H1 (cell line): ENCODE measurements around the gene ZBTB43. TPM values are rescaled to one million over a fixed set of nuclear protein-coding genes. Genes with fewer than 3 reads are reported as not detected.

Experiments used
- CTCF ChIA-PET: fragments of 300-600 bp; sonication (Branson Sonifier 250); formaldehyde crosslinking; loops from one replicate; lab custom pipeline; 2021; ENCODE audit not compliant: partially characterized antibody; lab: Charles Lee
- POLR2A ChIA-PET: fragments of 300-600 bp; sonication (Branson Sonifier 250); formaldehyde crosslinking; loops from one replicate; lab custom pipeline; 2021; ENCODE audit warnings: inconsistent platforms; ENCODE audit not compliant: partially characterized antibody; lab: Charles Lee
- DNase-seq, 2 experiments: peaks; one replicate each; pipeline versions ENCODE4 v3.0.0 to v3.0.0-alpha.2; 2010 to 2022; ENCODE audit warnings: low spot score in 2 of 2, low read depth in 1 of 2, mixed read lengths in 1 of 2
- FAIRE-seq: peaks from 2 replicates; lab custom pipeline; 2011; peaks lifted over from hg19 to GRCh38; lab: Jason Lieb, UNC
- H2AFZ ChIP-seq: 2 replicates; pipeline ENCODE4 v1.8.1; 2012; ENCODE audit warnings: low read length, inconsistent platforms
- H2AK5ac ChIP-seq: 2 replicates; pipeline ENCODE4 v1.6.1; 2013; ENCODE audit warnings: low read depth, low read length
- H2BK120ac ChIP-seq: replicated peaks from 2 replicates; pipeline ENCODE3; 2013; ENCODE audit warnings: low read depth, low read length, inconsistent platforms
- H2BK12ac ChIP-seq: 2 replicates; pipeline ENCODE4 v1.6.1; 2013; ENCODE audit warnings: low read depth, low read length
- H2BK15ac ChIP-seq: 2 replicates; pipeline ENCODE4 v1.6.1; 2013; ENCODE audit warnings: low read length
- H2BK20ac ChIP-seq: 2 replicates; pipeline ENCODE4 v1.6.1; 2013; ENCODE audit warnings: low read length
- H2BK5ac ChIP-seq: 2 replicates; pipeline ENCODE4 v1.6.1; 2013; ENCODE audit warnings: low read depth, low read length
- H3K14ac ChIP-seq: 2 replicates; pipeline ENCODE4 v1.6.1; 2013; ENCODE audit warnings: inconsistent platforms; ENCODE audit not compliant: insufficient read length
- H3K18ac ChIP-seq: 2 replicates; pipeline ENCODE4 v1.6.1; 2013; ENCODE audit warnings: low read length; ENCODE audit errors: extremely low read depth
- H3K23ac ChIP-seq: 2 replicates; pipeline ENCODE4 v1.6.1; 2013; ENCODE audit warnings: inconsistent platforms; ENCODE audit not compliant: insufficient read length
- H3K23me2 ChIP-seq: 2 replicates; pipeline ENCODE4 v1.6.1; 2013; ENCODE audit warnings: low read depth, low read length
- H3K27ac ChIP-seq: 2 replicates; pipeline ENCODE4 v1.6.1; 2011; ENCODE audit warnings: low read depth, low read length, inconsistent platforms
- H3K27me3 ChIP-seq, 4 experiments: replicated peaks in 1 of 4; 1 replicate in 1 of 4; 2 replicates in 3 of 4; pipeline versions ENCODE4 v1.6.1 to v1.8.1; 2011 to 2013; ENCODE audit warnings: low read length in 3 of 4, mild to moderate bottlenecking in 3 of 4, inconsistent platforms in 2 of 4, mixed read lengths in 2 of 4, moderate library complexity in 1 of 4; ENCODE audit not compliant: control insufficient read depth in 3 of 4, insufficient read depth in 3 of 4; ENCODE audit errors: extremely low read depth in 1 of 4
- H3K36me3 ChIP-seq, 4 experiments: 2 replicates each; pipeline versions ENCODE4 v1.6.1 to v1.8.1; 2011 to 2013; ENCODE audit warnings: mild to moderate bottlenecking in 4 of 4, low read length in 3 of 4, moderate library complexity in 2 of 4, control low read depth in 1 of 4, inconsistent platforms in 1 of 4; ENCODE audit not compliant: insufficient read depth in 4 of 4, control insufficient read depth in 2 of 4
- H3K4ac ChIP-seq: replicated peaks from 2 replicates; pipeline ENCODE3; 2013; ENCODE audit warnings: low read length, low read depth, mixed read lengths, inconsistent platforms; ENCODE audit not compliant: insufficient read length
- H3K4me1 ChIP-seq, 4 experiments: replicated peaks in 1 of 4; 1 replicate in 1 of 4; 2 replicates in 3 of 4; pipeline versions ENCODE4 v1.6.1 to v1.8.1; 2011 to 2013; ENCODE audit warnings: low read length in 3 of 4, inconsistent platforms in 2 of 4, mixed read lengths in 1 of 4; ENCODE audit not compliant: insufficient read depth in 4 of 4, control insufficient read depth in 3 of 4
- H3K4me2 ChIP-seq, 2 experiments: 2 replicates each; pipeline versions ENCODE4 v1.6.1 to v1.8.1; 2011 to 2013; ENCODE audit warnings: low read depth in 2 of 2, low read length in 2 of 2, control low read depth in 1 of 2, inconsistent platforms in 1 of 2, mild to moderate bottlenecking in 1 of 2; ENCODE audit not compliant: insufficient read depth in 1 of 2
- H3K4me3 ChIP-seq, 4 experiments: fragments of 200-600, 300-600 bp in 1 of 4; sonication (generic), shearing (Covaris generic), sonication (Bioruptor Twin) in 1 of 4; 2 replicates each; pipeline versions ENCODE4 v1.5.1 to v1.8.1; 2011 to 2016; ENCODE audit warnings: low read length in 4 of 4, low read depth in 3 of 4, control low read depth in 2 of 4, inconsistent platforms in 2 of 4, mild to moderate bottlenecking in 2 of 4, mixed read lengths in 1 of 4, moderate library complexity in 1 of 4; ENCODE audit not compliant: insufficient read depth in 2 of 4; ENCODE audit errors: extremely low read depth in 1 of 4
- H3K56ac ChIP-seq: replicated peaks from 2 replicates; pipeline ENCODE3; 2013; ENCODE audit warnings: low read depth, mild to moderate bottlenecking, mixed read lengths, low read length, inconsistent platforms; ENCODE audit not compliant: insufficient read length
- H3K79me1 ChIP-seq: 2 replicates; pipeline ENCODE4 v1.6.1; 2013; ENCODE audit warnings: low read depth, low read length, control low read depth
- H3K79me2 ChIP-seq, 2 experiments: 2 replicates each; pipeline versions ENCODE4 v1.6.1 to v1.8.1; 2012 to 2013; ENCODE audit warnings: low read length in 2 of 2, mild to moderate bottlenecking in 2 of 2, inconsistent platforms in 1 of 2; ENCODE audit not compliant: insufficient read depth in 2 of 2, control insufficient read depth in 1 of 2
- H3K9ac ChIP-seq, 4 experiments: replicated peaks in 1 of 4; 1 replicate in 1 of 4; 2 replicates in 3 of 4; pipeline versions ENCODE4 v1.6.1 to v1.8.1; 2011 to 2013; ENCODE audit warnings: low read depth in 3 of 4, low read length in 3 of 4, control low read depth in 2 of 4, mild to moderate bottlenecking in 2 of 4, moderate library complexity in 2 of 4, inconsistent platforms in 1 of 4; ENCODE audit errors: extremely low read depth in 1 of 4
- H3K9me3 ChIP-seq, 2 experiments: 2 replicates each; pipeline versions ENCODE4 v1.6.1 to v1.8.1; 2012 to 2013; ENCODE audit warnings: mild to moderate bottlenecking in 2 of 2, moderate library complexity in 2 of 2, control low read depth in 1 of 2, inconsistent platforms in 1 of 2, low read depth in 1 of 2, low read length in 1 of 2, mixed read lengths in 1 of 2; ENCODE audit not compliant: insufficient read depth in 2 of 2
- H4K20me1 ChIP-seq, 2 experiments: replicated peaks in 1 of 2; 2 replicates each; pipeline versions ENCODE3 to v1.8.1; 2011 to 2013; ENCODE audit warnings: inconsistent platforms in 2 of 2, low read length in 2 of 2, mild to moderate bottlenecking in 1 of 2; ENCODE audit not compliant: insufficient read depth in 2 of 2, control insufficient read depth in 1 of 2
- H4K5ac ChIP-seq: 2 replicates; pipeline ENCODE4 v1.6.1; 2013; ENCODE audit warnings: low read length, low read depth, mixed read lengths, inconsistent platforms; ENCODE audit not compliant: insufficient read length
- H4K8ac ChIP-seq: 2 replicates; pipeline ENCODE4 v1.8.0; 2013; ENCODE audit warnings: mild to moderate bottlenecking, moderate library complexity, low read length, inconsistent platforms; ENCODE audit not compliant: insufficient read depth; ENCODE audit errors: extremely low read depth
- H4K91ac ChIP-seq: replicated peaks from 2 replicates; pipeline ENCODE3; 2013; ENCODE audit warnings: low read length, mixed read lengths, inconsistent platforms; ENCODE audit not compliant: insufficient read length
- HDAC2 ChIP-seq, 2 experiments: fragments of 300-600 bp in 1 of 2; sonication (generic) in 1 of 2; IDR thresholded peaks; 2 replicates each; pipeline ENCODE4 v1.6.1; 2011 to 2012; ENCODE audit warnings: low read depth in 2 of 2, low read length in 2 of 2, mild to moderate bottlenecking in 2 of 2, moderate library complexity in 2 of 2, borderline replicate concordance in 1 of 2, inconsistent platforms in 1 of 2
- KDM5A ChIP-seq: fragments of 200-600 bp; IDR thresholded peaks from 2 replicates; pipeline ENCODE4 v1.7.1; 2012; ENCODE audit warnings: mild to moderate bottlenecking, low read length, inconsistent platforms, mixed read lengths
- MAFK ChIP-seq: IDR thresholded peaks from 2 replicates; pipeline ENCODE4 v1.6.1; 2012; ENCODE audit warnings: low read depth, mild to moderate bottlenecking, improper control_type of control experiment, low read length
- NRF1 ChIP-seq: IDR thresholded peaks from 2 replicates; pipeline ENCODE4 v1.6.1; 2011; ENCODE audit warnings: mild to moderate bottlenecking, low read depth, low read length, improper control_type of control experiment
- PHF8 ChIP-seq: fragments of 200-600 bp; sonication (generic); conservative IDR thresholded peaks from 2 replicates; pipeline ENCODE4 v1.7.1; 2012; ENCODE audit warnings: low read depth, mild to moderate bottlenecking, inconsistent platforms, low read length, moderate library complexity
- RAD21 ChIP-seq, 2 experiments: IDR thresholded peaks in 1 of 2; conservative IDR thresholded peaks in 1 of 2; 2 replicates each; pipeline ENCODE4 v1.6.1; 2011; ENCODE audit warnings: low read depth in 2 of 2, low read length in 2 of 2, improper control_type of control experiment in 1 of 2, inconsistent platforms in 1 of 2, mild to moderate bottlenecking in 1 of 2, moderate library complexity in 1 of 2
- RFX5 ChIP-seq: IDR thresholded peaks from 2 replicates; pipeline ENCODE4 v1.6.1; 2011; ENCODE audit warnings: low read depth, low read length, improper control_type of control experiment, borderline replicate concordance
- RXRA ChIP-seq: IDR thresholded peaks from 2 replicates; pipeline ENCODE4 v1.6.1; 2011; ENCODE audit warnings: low read depth, mild to moderate bottlenecking, low read length, moderate library complexity; ENCODE audit not compliant: insufficient read depth
- SIN3A ChIP-seq, 2 experiments: IDR thresholded peaks in 1 of 2; conservative IDR thresholded peaks in 1 of 2; 2 replicates each; pipeline ENCODE4 v1.6.1; 2011 to 2012; ENCODE audit warnings: low read length in 2 of 2, improper control_type of control experiment in 1 of 2, low read depth in 1 of 2, mild to moderate bottlenecking in 1 of 2
- SIX5 ChIP-seq: IDR thresholded peaks from 2 replicates; pipeline ENCODE4 v1.6.1; 2011; ENCODE audit warnings: mild to moderate bottlenecking, low read depth, low read length
- TAF1 ChIP-seq: IDR thresholded peaks from 2 replicates; pipeline ENCODE4 v1.6.1; 2011; ENCODE audit warnings: mild to moderate bottlenecking, low read depth, low read length
- TBP ChIP-seq: IDR thresholded peaks from 2 replicates; pipeline ENCODE4 v1.6.1; 2011; ENCODE audit warnings: low read depth, low read length, improper control_type of control experiment
- ZNF274 ChIP-seq: IDR thresholded peaks from 2 replicates; pipeline ENCODE4 v1.7.0; 2012; ENCODE audit warnings: low read length, borderline replicate concordance; ENCODE audit errors: extremely low read depth
- WGBS, 2 experiments: shearing (Covaris generic) in 1 of 2; methylation state at CpG; one replicate each; pipeline versions ENCODE4 v1.1.6 to v1.1.7; 2013 to 2015; ENCODE audit warnings: low lambda C conversion rate in 2 of 2, mixed read lengths in 2 of 2, inconsistent platforms in 1 of 2, low coverage in 1 of 2, missing lambda C conversion rate in 1 of 2; ENCODE audit not compliant: insufficient replicate concordance in 2 of 2, insufficient coverage in 1 of 2, insufficient read length in 1 of 2; ENCODE audit errors: extremely low coverage in 1 of 2, missing lambda C conversion rate in 1 of 2; 5-methylcytosine and 5-hydroxymethylcytosine counted together
- polyA plus RNA-seq, 7 experiments: library from polyadenylated mRNA; depleted of rRNA in 3 of 7; stranded (reverse) in 5 of 7; unstranded in 2 of 7; fragments of >200 nt in 5 of 7; fragments of 200-250 nt in 2 of 7; gene quantifications; 1 replicate in 5 of 7; 2 replicates in 1 of 7; 4 replicates in 1 of 7; pipeline versions ENCODE4 v1.2.1 to v1.2.3, GENCODE V29; 2011 to 2013; ENCODE audit warnings: missing spikeins in 2 of 7, mixed read lengths in 2 of 7
- total RNA-seq: library from RNA; stranded (reverse); fragmentation: NEBNext Ultra II Directional; extraction: Animal tissue kit (Norgen Biotek cat#: 25700); gene quantifications from 2 replicates; pipeline ENCODE4 v1.2.1, GENCODE V29; 2021

Gene ZBTB43
- total and polyA plus RNA-seq, 2 of the 8 experiments (the other 6 are each of a cell fraction or from before 2014, with no cell fraction given) = 4.1 to 16.7 TPM

- Histone ChIP-seq H3K79me2 (no peaks in the 10 kb centered on the region), H3K23me2 (no peaks in the 10 kb centered on the region), H3K9ac (no peak overlapping the region), H2AK5ac (no peak overlapping the region), H2BK120ac (no peak overlapping the region), H4K91ac (no peak overlapping the region), H3K4me2 (no peak overlapping the region), H2BK15ac (no peak overlapping the region), H2BK12ac (no peak overlapping the region), H3K36me3 (no peaks in the 10 kb centered on the region), H4K5ac (no peak overlapping the region), H2BK5ac (no peak overlapping the region), H3K14ac (no peak overlapping the region), H2BK20ac (no peak overlapping the region), H2AFZ (no peak overlapping the region), H3K4me3 (no peak overlapping the region), H3K56ac (no peak overlapping the region), H3K9me3 (no peaks in the 10 kb centered on the region), H3K27me3 (no peaks in the 10 kb centered on the region), H3K79me1 (no peaks in the 10 kb centered on the region), H4K8ac (no peak overlapping the region), H4K20me1 (no peaks in the 10 kb centered on the region), H3K4me1 (no peaks in the 10 kb centered on the region), H3K4ac (no peak overlapping the region), H3K18ac (no peak overlapping the region), H3K23ac (no peak overlapping the region), H3K27ac (no peak overlapping the region)
- no peak for DNase-seq
- ChIA-PET POLR2A (no interaction called here), CTCF (interaction anchor here (0.8 to 3.2 kb wide), 9 partner anchors 10 to 196 kb away, joined by 3 to 11 read pairs (median 5); no protein-coding TSS in a partner anchor)
- no peak for FAIRE-seq
- WGBS, 2 experiments = 83% methylated on average over 7 of the region's 7 CpGs; no CpG with 5 or more reads in 1 of the 2 experiments
- TF ChIP-seq PHF8 (no peak), KDM5A (no peak), TAF1 (no peak), NRF1 (no peak), HDAC2 (IDR thresholded peaks at IDR 0.05; ENCODE audit: borderline replicate concordance in 1 of 2, low read depth in 2 of 2, low read length in 2 of 2) (no peak), SIN3A (conservative IDR thresholded peaks at IDR 0.05 in 1 of 2, IDR thresholded peaks at IDR 0.05 in 1 of 2; ENCODE audit: low read depth in 1 of 2, low read length in 2 of 2) (no peak), RXRA (no peak), RAD21 (IDR thresholded peaks at IDR 0.05 in 1 of 2, conservative IDR thresholded peaks at IDR 0.05 in 1 of 2; ENCODE audit: low read depth in 2 of 2, low read length in 2 of 2) (no peak), TBP (no peak), ZNF274 (no peak), RFX5 (no peak), MAFK (no peak), SIX5 (no peak)
These were observed 45.8 kb upstream of the ZBTB43 start for GRCh38 chr9:126758916-126759585.
